NCI-H82 treated with DMSO at 0.1 percent for 48 hours (cell line): ENCODE data around the gene TIMM50.

ENCODE experiments used
- DNase-seq: peaks from one replicate; lab custom pipeline; 2025; ENCODE audit not compliant: unreplicated experiment; lab: John Stamatoyannopoulos, UW

The TIMM50 gene

GRCh38 chr19:39469036-39469435 lies 11.6 kb upstream of the TIMM50 start:
- DNase-seq: no peak

GRCh38 chr19:39469567-39469966 lies 11.1 kb upstream of the TIMM50 start:
- no peak for DNase-seq

GRCh38 chr19:39470724-39471339 lies 9.8 kb upstream of the TIMM50 start:
- DNase-seq: no peak

GRCh38 chr19:39471756-39472536 lies 8.7 kb upstream of the TIMM50 start:
- DNase-seq: no peak

GRCh38 chr19:39472746-39473442 lies 7.7 kb upstream of the TIMM50 start:
- DNase-seq: no peak

GRCh38 chr19:39473443-39473960 lies 7.1 kb upstream of the TIMM50 start:
- DNase-seq: no peak

GRCh38 chr19:39474139-39474620 lies 6.5 kb upstream of the TIMM50 start:
- DNase-seq: peak; percentile 14

- DNase-seq: no peak
Observed at GRCh38 chr19:39475748-39476147, 4.9 kb upstream of the TIMM50 start.

- peak; percentile 69 for DNase-seq
Observed at GRCh38 chr19:39479319-39479801, 1.3 kb upstream of the TIMM50 start.

GRCh38 chr19:39479916-39480315 lies 722 bp upstream of the TIMM50 start:
- DNase-seq: peak; percentile 24

- no peak for DNase-seq
Observed at GRCh38 chr19:39481229-39481545, 549 bp downstream of the TIMM50 start.

GRCh38 chr19:39481676-39482075 lies 1.0 kb downstream of the TIMM50 start:
- no peak for DNase-seq

- DNase-seq: peak; percentile 99
Observed at GRCh38 chr19:39483141-39483540, 2.5 kb downstream of the TIMM50 start.

- DNase-seq: no peak
Observed at GRCh38 chr19:39489756-39490155, 9.1 kb downstream of the TIMM50 start.

GRCh38 chr19:39492225-39492624 lies 11.6 kb downstream of the TIMM50 start:
- no peak for DNase-seq

- no peak for DNase-seq
Observed at GRCh38 chr19:39492788-39493187, 12.2 kb downstream of the TIMM50 start.

GRCh38 chr19:39494661-39495060 lies 14.0 kb downstream of the TIMM50 start:
- DNase-seq: no peak

- no peak for DNase-seq
Observed at GRCh38 chr19:39496063-39496462, 15.4 kb downstream of the TIMM50 start.

- DNase-seq: peak; percentile 92
Observed at GRCh38 chr19:39497701-39497995, 17.0 kb downstream of the TIMM50 start.

GRCh38 chr19:39497996-39498797 lies 17.6 kb downstream of the TIMM50 start:
- DNase-seq: peak; percentile 92
